ENCODE measurements around the gene NEBL.

The NEBL gene

DNA sequence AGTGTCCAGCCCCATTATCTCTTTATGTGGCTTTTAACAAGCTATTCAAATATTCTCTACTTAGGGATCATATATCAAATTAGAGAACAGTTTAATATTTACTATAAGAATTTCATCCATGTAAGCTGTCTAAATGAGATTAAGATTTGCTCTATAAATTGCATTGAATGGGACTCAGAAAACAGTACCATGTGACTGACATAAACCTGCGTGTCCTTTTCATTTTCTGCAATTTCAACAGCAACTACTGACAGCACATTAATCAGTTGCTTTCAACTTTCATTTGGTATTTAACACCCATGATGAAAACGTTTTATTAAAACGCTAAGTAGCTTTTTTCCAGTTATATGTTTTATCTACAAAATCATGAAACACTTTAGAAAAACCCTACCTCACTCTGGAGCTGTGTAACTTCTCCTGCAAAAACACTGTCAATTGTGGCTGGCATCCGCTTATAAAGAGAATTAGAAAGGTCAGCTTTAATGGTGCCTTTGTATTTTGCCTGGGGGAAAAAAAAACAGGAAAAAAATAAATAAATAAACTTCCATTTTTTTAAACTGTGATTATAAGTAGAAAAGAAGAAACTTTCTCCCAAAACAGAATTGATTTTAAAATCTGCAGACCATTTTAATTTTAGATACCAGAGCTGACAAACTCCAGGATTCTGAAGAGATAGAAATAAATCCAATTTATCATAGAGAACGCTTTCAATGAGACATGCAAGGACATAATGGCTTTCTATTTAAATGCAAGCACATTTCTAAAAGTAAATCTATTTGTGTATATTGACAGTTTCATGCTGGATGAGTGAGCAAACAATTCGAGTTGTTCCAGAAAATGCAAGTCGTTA lies 9.2 kb downstream of the NEBL start:
- H3K27me3 ChIP-seq (ENCODE audit: control insufficient read depth, insufficient read depth, low read length), result no peaks in the 10 kb centered on the region
- no peaks in the 10 kb centered on the region for H3K9me3 ChIP-seq (ENCODE audit: control insufficient read depth, insufficient read depth, low read length)
- H3K4me1 ChIP-seq (ENCODE audit: control insufficient read depth, insufficient read depth, low read length), result peaks cover 34% of the 10 kb centered on the region
- no peak overlapping the region for H3K9ac ChIP-seq (ENCODE audit: low read depth, low read length)
- peak overlapping the region; percentile 2 for H3K27ac ChIP-seq (ENCODE audit: low read depth, low read length)
- H3K36me3 ChIP-seq (ENCODE audit: control insufficient read depth, insufficient read depth, low read length), result no peaks in the 10 kb centered on the region
- no peak overlapping the region for H3K4me3 ChIP-seq (ENCODE audit: low read depth, low read length)

GRCh38 chr10:20885678-20886077 lies 11.4 kb downstream of the NEBL start:
- Histone ChIP-seq H3K9me3 (ENCODE audit: control insufficient read depth, insufficient read depth, low read length) (no peaks in the 10 kb centered on the region), H3K4me1 (ENCODE audit: control insufficient read depth, insufficient read depth, low read length) (peaks cover 18% of the 10 kb centered on the region), H3K9ac (ENCODE audit: low read depth, low read length) (no peak overlapping the region), H3K36me3 (ENCODE audit: control insufficient read depth, insufficient read depth, low read length) (no peaks in the 10 kb centered on the region), H3K4me3 (ENCODE audit: low read depth, low read length) (no peak overlapping the region), H3K27me3 (ENCODE audit: control insufficient read depth, insufficient read depth, low read length) (no peaks in the 10 kb centered on the region), H3K27ac (ENCODE audit: low read depth, low read length) (no peak overlapping the region)

GRCh38 chr10:20883552-20883951 lies 13.6 kb downstream of the NEBL start:
- no peaks in the 10 kb centered on the region for H3K27me3 ChIP-seq (ENCODE audit: control insufficient read depth, insufficient read depth, low read length)
- no peaks in the 10 kb centered on the region for H3K36me3 ChIP-seq (ENCODE audit: control insufficient read depth, insufficient read depth, low read length)
- H3K9me3 ChIP-seq (ENCODE audit: control insufficient read depth, insufficient read depth, low read length), result no peaks in the 10 kb centered on the region
- H3K9ac ChIP-seq (ENCODE audit: low read depth, low read length), result no peak overlapping the region
- no peak overlapping the region for H3K27ac ChIP-seq (ENCODE audit: low read depth, low read length)
- H3K4me3 ChIP-seq (ENCODE audit: low read depth, low read length), result no peak overlapping the region
- H3K4me1 ChIP-seq (ENCODE audit: control insufficient read depth, insufficient read depth, low read length), result peaks cover 4% of the 10 kb centered on the region

GRCh38 chr10:20882091-20882490 lies 15.0 kb downstream of the NEBL start:
- Histone ChIP-seq H3K4me1 (ENCODE audit: control insufficient read depth, insufficient read depth, low read length) (no peaks in the 10 kb centered on the region), H3K27me3 (ENCODE audit: control insufficient read depth, insufficient read depth, low read length) (no peaks in the 10 kb centered on the region), H3K4me3 (ENCODE audit: low read depth, low read length) (no peak overlapping the region), H3K9me3 (ENCODE audit: control insufficient read depth, insufficient read depth, low read length) (no peaks in the 10 kb centered on the region), H3K27ac (ENCODE audit: low read depth, low read length) (no peak overlapping the region), H3K36me3 (ENCODE audit: control insufficient read depth, insufficient read depth, low read length) (no peaks in the 10 kb centered on the region), H3K9ac (ENCODE audit: low read depth, low read length) (no peak overlapping the region)

DNA sequence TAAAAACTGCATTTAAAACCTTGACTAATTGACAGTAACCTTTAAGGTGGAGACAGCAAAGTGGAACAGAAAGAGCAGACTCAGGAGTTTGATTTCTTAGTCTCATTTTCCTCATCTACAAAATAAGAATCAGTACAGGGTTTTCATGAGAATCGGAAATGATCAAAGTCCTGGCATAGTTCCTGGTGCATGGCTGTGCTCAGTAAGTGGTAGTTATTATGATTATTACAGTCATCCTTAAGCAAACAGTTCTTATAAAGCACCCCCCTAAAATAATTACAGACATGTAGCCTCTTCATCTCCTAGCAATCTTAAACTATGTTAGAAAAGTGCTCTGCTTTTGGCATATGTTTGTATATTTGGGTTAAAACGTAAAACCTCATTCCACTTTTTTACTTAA lies 18.0 kb downstream of the NEBL start:
- H3K4me3 ChIP-seq (ENCODE audit: low read depth, low read length), result no peak overlapping the region
- H3K27me3 ChIP-seq (ENCODE audit: control insufficient read depth, insufficient read depth, low read length), result no peaks in the 10 kb centered on the region
- H3K9ac ChIP-seq (ENCODE audit: low read depth, low read length), result no peak overlapping the region
- H3K36me3 ChIP-seq (ENCODE audit: control insufficient read depth, insufficient read depth, low read length), result no peaks in the 10 kb centered on the region
- no peaks in the 10 kb centered on the region for H3K4me1 ChIP-seq (ENCODE audit: control insufficient read depth, insufficient read depth, low read length)
- H3K27ac ChIP-seq (ENCODE audit: low read depth, low read length), result no peak overlapping the region
- no peaks in the 10 kb centered on the region for H3K9me3 ChIP-seq (ENCODE audit: control insufficient read depth, insufficient read depth, low read length)

GRCh38 chr10:20877986-20878983 lies 18.8 kb downstream of the NEBL start:
- Histone ChIP-seq H3K9me3 (ENCODE audit: control insufficient read depth, insufficient read depth, low read length) (no peaks in the 10 kb centered on the region), H3K27me3 (ENCODE audit: control insufficient read depth, insufficient read depth, low read length) (no peaks in the 10 kb centered on the region), H3K27ac (ENCODE audit: low read depth, low read length) (no peak overlapping the region), H3K4me3 (ENCODE audit: low read depth, low read length) (no peak overlapping the region), H3K9ac (ENCODE audit: low read depth, low read length) (no peak overlapping the region), H3K4me1 (ENCODE audit: control insufficient read depth, insufficient read depth, low read length) (no peaks in the 10 kb centered on the region), H3K36me3 (ENCODE audit: control insufficient read depth, insufficient read depth, low read length) (no peaks in the 10 kb centered on the region)

- Histone ChIP-seq H3K4me1 (ENCODE audit: control insufficient read depth, insufficient read depth, low read length) (no peaks in the 10 kb centered on the region), H3K27ac (ENCODE audit: low read depth, low read length) (no peak overlapping the region), H3K9me3 (ENCODE audit: control insufficient read depth, insufficient read depth, low read length) (no peaks in the 10 kb centered on the region), H3K36me3 (ENCODE audit: control insufficient read depth, insufficient read depth, low read length) (no peaks in the 10 kb centered on the region), H3K9ac (ENCODE audit: low read depth, low read length) (no peak overlapping the region), H3K4me3 (ENCODE audit: low read depth, low read length) (no peak overlapping the region), H3K27me3 (ENCODE audit: control insufficient read depth, insufficient read depth, low read length) (no peaks in the 10 kb centered on the region)
Observed at GRCh38 chr10:20877554-20877953, 19.6 kb downstream of the NEBL start.

- Histone ChIP-seq H3K4me3 (ENCODE audit: low read depth, low read length) (no peak overlapping the region), H3K36me3 (ENCODE audit: control insufficient read depth, insufficient read depth, low read length) (no peaks in the 10 kb centered on the region), H3K9me3 (ENCODE audit: control insufficient read depth, insufficient read depth, low read length) (no peaks in the 10 kb centered on the region), H3K9ac (ENCODE audit: low read depth, low read length) (no peak overlapping the region), H3K4me1 (ENCODE audit: control insufficient read depth, insufficient read depth, low read length) (peaks cover 14% of the 10 kb centered on the region), H3K27me3 (ENCODE audit: control insufficient read depth, insufficient read depth, low read length) (no peaks in the 10 kb centered on the region), H3K27ac (ENCODE audit: low read depth, low read length) (no peak overlapping the region)
Observed at GRCh38 chr10:20874261-20874660, 22.9 kb downstream of the NEBL start.

DNA sequence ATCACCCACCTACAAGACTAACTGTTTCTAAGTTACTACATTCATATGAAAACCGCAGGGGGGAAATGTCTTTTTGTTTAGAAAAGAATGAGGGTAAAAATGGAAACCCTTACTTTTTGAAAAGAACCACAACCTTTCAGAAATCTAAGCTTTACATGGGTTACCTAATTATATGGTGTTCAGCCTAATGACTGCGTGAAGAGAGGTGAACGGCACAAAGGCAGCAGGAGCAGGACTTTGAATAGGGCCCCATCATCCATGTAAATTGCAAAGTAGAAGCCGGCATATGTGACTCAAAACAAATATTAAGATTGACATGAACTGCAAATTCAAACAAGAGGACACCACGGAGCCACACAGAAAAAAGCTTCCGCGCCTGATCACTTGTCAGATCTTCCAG lies 25.1 kb downstream of the NEBL start:
- peak overlapping the region; percentile 52 for H3K27ac ChIP-seq (ENCODE audit: low read depth, low read length)
- no peaks in the 10 kb centered on the region for H3K27me3 ChIP-seq (ENCODE audit: control insufficient read depth, insufficient read depth, low read length)
- no peak overlapping the region for H3K9ac ChIP-seq (ENCODE audit: low read depth, low read length)
- H3K36me3 ChIP-seq (ENCODE audit: control insufficient read depth, insufficient read depth, low read length), result no peaks in the 10 kb centered on the region
- no peak overlapping the region for H3K4me3 ChIP-seq (ENCODE audit: low read depth, low read length)
- no peaks in the 10 kb centered on the region for H3K9me3 ChIP-seq (ENCODE audit: control insufficient read depth, insufficient read depth, low read length)
- peaks cover 14% of the 10 kb centered on the region for H3K4me1 ChIP-seq (ENCODE audit: control insufficient read depth, insufficient read depth, low read length)

DNA sequence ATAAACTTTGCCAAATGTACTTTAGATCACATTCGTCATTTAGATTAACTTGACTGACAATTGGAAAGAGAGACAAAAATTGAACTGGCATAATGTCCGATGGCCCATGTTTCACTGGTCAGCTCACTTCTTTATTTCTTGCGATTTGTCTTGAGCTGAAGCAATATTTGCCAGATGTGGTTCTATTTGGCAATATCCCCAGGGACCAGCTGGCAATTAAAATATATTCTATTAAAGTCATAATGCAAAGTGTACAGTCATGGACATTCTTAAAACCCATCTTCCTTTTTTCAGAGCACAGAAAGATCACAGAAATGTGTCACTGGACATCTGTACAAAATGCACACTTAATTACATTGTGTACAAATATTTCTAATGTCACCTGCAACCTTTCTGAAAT lies 26.3 kb downstream of the NEBL start:
- no peak overlapping the region for H3K27ac ChIP-seq (ENCODE audit: low read depth, low read length)
- H3K27me3 ChIP-seq (ENCODE audit: control insufficient read depth, insufficient read depth, low read length), result no peaks in the 10 kb centered on the region
- H3K9ac ChIP-seq (ENCODE audit: low read depth, low read length), result no peak overlapping the region
- no peaks in the 10 kb centered on the region for H3K9me3 ChIP-seq (ENCODE audit: control insufficient read depth, insufficient read depth, low read length)
- H3K4me1 ChIP-seq (ENCODE audit: control insufficient read depth, insufficient read depth, low read length), result peaks cover 14% of the 10 kb centered on the region
- H3K36me3 ChIP-seq (ENCODE audit: control insufficient read depth, insufficient read depth, low read length), result no peaks in the 10 kb centered on the region
- no peak overlapping the region for H3K4me3 ChIP-seq (ENCODE audit: low read depth, low read length)

DNA sequence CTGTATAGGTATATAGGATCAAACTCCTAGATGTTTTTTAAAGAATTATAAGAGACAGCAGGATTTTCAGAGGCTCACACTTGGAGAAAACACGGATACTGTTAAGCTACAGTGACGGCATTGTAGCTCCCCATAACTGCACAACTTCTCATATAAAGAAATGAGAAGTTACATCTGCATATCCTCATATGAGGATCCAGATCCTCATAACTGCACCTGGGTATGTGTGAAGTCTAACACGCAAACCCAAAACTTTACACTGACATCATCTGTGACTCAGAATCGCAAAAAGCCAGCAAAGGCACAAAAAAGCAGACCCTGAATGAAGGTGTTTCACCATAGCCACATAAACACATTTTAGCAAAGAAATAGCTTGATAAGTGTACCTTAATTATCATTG lies 34.1 kb downstream of the NEBL start:
- no peak overlapping the region for H3K27ac ChIP-seq (ENCODE audit: low read depth, low read length)
- peaks cover 8% of the 10 kb centered on the region; the same call in 1 of the 2 replicates for H3K4me1 ChIP-seq (ENCODE audit: control insufficient read depth, insufficient read depth, low read length)

More for the DNA sequence above, 34.1 kb downstream of the NEBL start:
- Histone ChIP-seq H3K36me3 (ENCODE audit: control insufficient read depth, insufficient read depth, low read length) (no peaks in the 10 kb centered on the region), H3K27me3 (ENCODE audit: control insufficient read depth, insufficient read depth, low read length) (no peaks in the 10 kb centered on the region), H3K4me3 (ENCODE audit: low read depth, low read length) (no peak overlapping the region), H3K9me3 (ENCODE audit: control insufficient read depth, insufficient read depth, low read length) (no peaks in the 10 kb centered on the region), H3K9ac (ENCODE audit: low read depth, low read length) (no peak overlapping the region)
